Measurements from ENCODE around the gene SKP1.
"Not testable (repeated sequence)": the region's sequence is repeated elsewhere in the genome, so short reads cannot be mapped to it uniquely, and the experiment has no call there.

SKP1 gene

GRCh38 chr5:134152173-134152832 lies 24.4 kb downstream of the SKP1 start:
- peaks cover 70% of the 10 kb centered on the region for H3K4me1 Mint-ChIP-seq (ENCODE audit: low read depth)
- H3K36me3 Mint-ChIP-seq; H3K27me3 Mint-ChIP-seq; H3K9me3 Mint-ChIP-seq (ENCODE audit: low read depth): not testable (repeated sequence)
- peak overlapping the region; percentile 91 for H3K27ac Mint-ChIP-seq
- H3K4me3 Mint-ChIP-seq: peak overlapping the region; percentile 45

- Mint-ChIP-seq H3K36me3 (peaks cover 5% of the 10 kb centered on the region), H3K9me3 (ENCODE audit: low read depth) (no peaks in the 10 kb centered on the region), H3K4me1 (ENCODE audit: low read depth) (peaks cover 68% of the 10 kb centered on the region), H3K27me3 (no peaks in the 10 kb centered on the region), H3K27ac (peak overlapping the region; percentile 91), H3K4me3 (peak overlapping the region; percentile 56)
Observed at GRCh38 chr5:134151723-134152122, 25.0 kb downstream of the SKP1 start.

- peaks cover 5% of the 10 kb centered on the region for H3K36me3 Mint-ChIP-seq
- H3K9me3 Mint-ChIP-seq (ENCODE audit: low read depth): no peaks in the 10 kb centered on the region
- peak overlapping the region; percentile 92 for H3K27ac Mint-ChIP-seq
- no peaks in the 10 kb centered on the region for H3K27me3 Mint-ChIP-seq
- peak overlapping the region; percentile 23 for H3K4me3 Mint-ChIP-seq
- H3K4me1 Mint-ChIP-seq (ENCODE audit: low read depth): peaks cover 63% of the 10 kb centered on the region
Observed at GRCh38 chr5:134149571-134150303, 27.0 kb downstream of the SKP1 start.

DNA sequence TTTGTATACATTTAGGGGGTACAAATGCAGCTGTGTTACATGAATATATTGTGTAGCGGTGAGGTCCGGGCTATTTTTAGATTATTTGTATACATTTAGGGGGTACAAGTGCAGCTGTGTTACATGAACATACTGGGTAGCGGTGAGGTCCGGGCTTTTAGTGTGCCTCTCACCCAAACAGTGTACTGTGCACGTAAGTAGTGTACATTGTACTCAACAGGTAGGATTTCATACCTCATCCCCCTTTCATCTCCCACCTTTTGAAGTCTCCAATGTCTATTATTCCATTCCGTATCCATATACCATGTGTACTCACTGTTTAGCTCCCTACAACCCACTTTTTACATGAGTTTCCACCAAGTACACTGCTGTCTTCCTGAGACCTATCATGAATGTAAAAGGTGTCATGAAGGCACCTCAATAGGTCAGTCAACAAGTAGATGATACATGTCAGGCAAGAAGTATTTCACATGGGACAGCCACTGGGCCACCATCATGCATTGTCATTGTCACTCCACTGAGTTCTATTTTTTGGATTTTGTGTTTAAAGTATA lies 27.7 kb downstream of the SKP1 start:
- Mint-ChIP-seq H3K9me3 (ENCODE audit: low read depth) (no peaks in the 10 kb centered on the region), H3K27me3 (no peaks in the 10 kb centered on the region), H3K36me3 (peaks cover 5% of the 10 kb centered on the region), H3K4me3 (no peak overlapping the region), H3K4me1 (ENCODE audit: low read depth) (peaks cover 63% of the 10 kb centered on the region), H3K27ac (peak overlapping the region; percentile 92)

DNA sequence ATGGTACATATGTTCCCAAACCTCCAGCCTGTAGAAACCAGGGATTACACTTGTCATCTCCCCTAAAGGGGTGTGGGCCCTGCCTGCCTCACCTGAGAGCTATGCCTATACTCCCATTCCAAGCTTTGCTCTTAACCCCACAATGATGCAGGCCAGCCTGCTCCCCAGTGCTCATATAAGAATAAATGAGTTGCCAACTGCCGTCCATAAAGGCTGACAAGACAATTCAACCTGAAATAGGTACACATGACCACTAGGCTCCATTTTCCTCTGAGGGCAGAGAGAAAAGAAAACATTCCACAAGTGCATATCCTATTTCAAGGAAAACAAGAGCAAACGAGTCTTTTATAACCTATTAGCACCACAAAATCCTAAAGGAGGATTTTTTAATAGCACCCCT lies 28.4 kb downstream of the SKP1 start:
- H3K4me3 Mint-ChIP-seq: no peak overlapping the region
- peak overlapping the region; percentile 47 for H3K27ac Mint-ChIP-seq
- H3K4me1 Mint-ChIP-seq (ENCODE audit: low read depth): peaks cover 55% of the 10 kb centered on the region
- peaks cover 5% of the 10 kb centered on the region for H3K36me3 Mint-ChIP-seq
- no peaks in the 10 kb centered on the region for H3K9me3 Mint-ChIP-seq (ENCODE audit: low read depth)
- no peaks in the 10 kb centered on the region for H3K27me3 Mint-ChIP-seq

GRCh38 chr5:134146651-134147518 lies 29.9 kb downstream of the SKP1 start:
- Mint-ChIP-seq H3K9me3 (ENCODE audit: low read depth) (no peaks in the 10 kb centered on the region), H3K4me1 (ENCODE audit: low read depth) (peaks cover 45% of the 10 kb centered on the region), H3K27me3 (no peaks in the 10 kb centered on the region), H3K4me3 (no peak overlapping the region), H3K27ac (peak overlapping the region; percentile 70), H3K36me3 (peaks cover 3% of the 10 kb centered on the region)

DNA sequence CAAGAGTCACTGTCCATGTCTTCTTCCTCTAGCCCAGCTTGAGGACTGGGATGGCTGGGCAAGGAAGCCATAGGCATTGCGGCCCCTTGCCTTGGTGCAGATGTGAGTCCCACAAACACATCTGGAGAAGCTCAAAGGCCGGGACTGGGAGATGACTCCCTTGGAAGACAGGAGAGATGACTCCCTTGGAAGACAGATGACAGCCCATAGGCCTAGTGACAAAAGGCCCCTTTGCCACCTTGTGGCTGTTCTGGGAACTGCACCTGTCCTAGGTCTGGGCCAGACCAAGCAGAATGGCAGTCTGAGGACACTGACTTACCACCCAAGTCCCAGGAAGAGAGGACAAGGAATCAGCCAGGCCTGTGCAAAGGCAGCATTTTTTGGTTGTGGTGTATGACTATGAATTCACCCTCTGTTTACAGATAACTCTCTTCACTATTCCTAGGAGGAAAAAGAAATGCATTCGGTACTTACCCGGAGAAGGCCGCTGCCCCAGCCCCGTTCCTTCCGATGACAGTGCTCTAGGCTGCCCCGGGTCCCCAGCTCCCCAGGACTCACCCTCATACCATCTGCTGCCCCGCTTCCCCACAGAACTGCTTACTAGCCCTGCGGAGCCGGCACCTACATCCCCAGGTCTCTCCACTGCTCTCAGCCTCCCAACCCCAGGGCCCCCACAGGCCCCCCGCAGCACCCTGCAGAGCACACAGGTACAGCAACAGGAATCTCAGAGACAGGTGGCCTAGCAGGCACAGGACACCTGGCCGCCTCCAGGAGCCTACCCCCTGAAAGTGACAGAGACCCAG lies 30.8 kb downstream of the SKP1 start:
- peak overlapping the region; percentile 77 for H3K27ac Mint-ChIP-seq
- no peaks in the 10 kb centered on the region for H3K36me3 Mint-ChIP-seq
- no peak overlapping the region for H3K4me3 Mint-ChIP-seq
- H3K4me1 Mint-ChIP-seq (ENCODE audit: low read depth): peaks cover 46% of the 10 kb centered on the region
- H3K9me3 Mint-ChIP-seq (ENCODE audit: low read depth): no peaks in the 10 kb centered on the region
- H3K27me3 Mint-ChIP-seq: no peaks in the 10 kb centered on the region

DNA sequence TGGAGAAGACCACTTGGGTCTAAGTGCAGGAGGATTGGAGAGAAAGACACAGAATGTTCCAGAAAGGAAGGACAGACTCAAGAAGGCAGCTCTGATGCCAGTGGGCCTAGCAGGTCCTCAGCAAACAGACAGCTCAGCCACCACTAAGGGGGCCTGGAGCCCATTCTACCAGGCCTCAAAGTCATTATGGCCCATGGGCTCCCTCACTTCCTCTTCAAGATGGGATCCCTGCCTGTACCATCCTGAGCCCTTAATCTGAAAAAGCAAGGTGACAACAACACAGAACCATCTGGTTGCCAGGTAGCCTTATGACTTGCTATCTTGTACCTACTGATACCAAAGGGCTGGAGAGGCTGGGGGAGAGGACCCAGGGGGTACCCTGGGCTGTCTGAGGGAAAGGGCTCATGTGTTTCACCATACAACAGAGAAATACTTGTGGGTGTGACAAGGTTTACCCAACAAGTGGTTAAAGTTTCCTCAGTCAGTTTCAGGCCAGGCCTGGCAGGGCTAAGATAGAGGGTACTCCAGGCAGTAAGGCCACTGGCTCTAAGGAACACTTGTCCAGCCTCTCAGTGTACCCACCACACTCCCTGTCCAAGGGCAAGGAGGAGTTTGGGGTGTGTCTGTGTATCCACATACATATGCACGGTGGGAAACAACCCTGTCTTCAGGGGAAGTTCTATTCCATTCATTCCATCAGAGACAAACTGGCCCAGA lies 31.6 kb downstream of the SKP1 start:
- H3K36me3 Mint-ChIP-seq: no peaks in the 10 kb centered on the region
- H3K4me1 Mint-ChIP-seq (ENCODE audit: low read depth): peaks cover 46% of the 10 kb centered on the region
- no peak overlapping the region for H3K4me3 Mint-ChIP-seq
- no peaks in the 10 kb centered on the region for H3K27me3 Mint-ChIP-seq
- H3K9me3 Mint-ChIP-seq (ENCODE audit: low read depth): no peaks in the 10 kb centered on the region
- H3K27ac Mint-ChIP-seq: peak overlapping the region; percentile 86

- Mint-ChIP-seq H3K4me1 (ENCODE audit: low read depth) (peaks cover 45% of the 10 kb centered on the region), H3K27me3 (no peaks in the 10 kb centered on the region), H3K4me3 (no peak overlapping the region), H3K9me3 (ENCODE audit: low read depth) (no peaks in the 10 kb centered on the region), H3K27ac (peak overlapping the region; percentile 86), H3K36me3 (peaks cover 3% of the 10 kb centered on the region)
Observed at GRCh38 chr5:134143944-134144941, 32.5 kb downstream of the SKP1 start.

GRCh38 chr5:134143431-134143830 lies 33.3 kb downstream of the SKP1 start:
- H3K4me3 Mint-ChIP-seq: no peak overlapping the region
- H3K27me3 Mint-ChIP-seq: no peaks in the 10 kb centered on the region
- peaks cover 3% of the 10 kb centered on the region for H3K36me3 Mint-ChIP-seq
- peaks cover 51% of the 10 kb centered on the region for H3K4me1 Mint-ChIP-seq (ENCODE audit: low read depth)
- H3K27ac Mint-ChIP-seq: peak overlapping the region; percentile 64
- no peaks in the 10 kb centered on the region for H3K9me3 Mint-ChIP-seq (ENCODE audit: low read depth)

GRCh38 chr5:134142806-134143205 lies 33.9 kb downstream of the SKP1 start:
- no peaks in the 10 kb centered on the region for H3K27me3 Mint-ChIP-seq
- H3K9me3 Mint-ChIP-seq (ENCODE audit: low read depth): no peaks in the 10 kb centered on the region
- H3K4me3 Mint-ChIP-seq: no peak overlapping the region
- H3K27ac Mint-ChIP-seq: peak overlapping the region; percentile 64
- peaks cover 57% of the 10 kb centered on the region for H3K4me1 Mint-ChIP-seq (ENCODE audit: low read depth)
- peaks cover 3% of the 10 kb centered on the region for H3K36me3 Mint-ChIP-seq

DNA sequence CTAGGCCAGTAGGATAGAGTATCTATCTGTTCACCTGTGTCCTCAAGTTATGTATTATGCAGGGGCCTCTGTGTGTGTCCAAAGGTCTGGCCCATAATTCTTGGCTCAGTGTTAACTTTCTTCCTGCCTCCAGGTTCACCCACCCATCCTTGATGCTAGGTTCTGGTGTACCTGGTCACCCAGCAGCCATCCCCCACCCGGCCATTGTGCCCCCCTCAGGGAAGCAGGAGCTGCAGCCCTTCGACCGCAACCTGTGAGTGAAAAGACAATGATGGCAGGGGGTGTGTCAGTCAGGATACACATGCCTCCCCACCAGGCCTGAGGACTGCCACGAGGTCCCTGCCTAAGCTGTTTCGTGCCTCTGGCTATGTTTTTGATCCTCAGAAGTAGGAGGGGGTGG lies 34.7 kb downstream of the SKP1 start:
- Mint-ChIP-seq H3K27ac (peak overlapping the region; percentile 67), H3K9me3 (ENCODE audit: low read depth) (no peaks in the 10 kb centered on the region), H3K4me1 (ENCODE audit: low read depth) (peaks cover 65% of the 10 kb centered on the region)

More for the DNA sequence above, 34.7 kb downstream of the SKP1 start:
- Mint-ChIP-seq H3K4me3 (no peak overlapping the region), H3K27me3 (no peaks in the 10 kb centered on the region), H3K36me3 (peaks cover 3% of the 10 kb centered on the region)
